SK-N-SH treated with all-trans-retinoic acid at 6 μM for 48 hours (cell line): Measurements from ENCODE around the gene MKRN1.

ENCODE experiments used
- BACH2 ChIP-seq: fragments of 250-450 bp; sonication (Bioruptor Pico); IDR thresholded peaks from 2 replicates; pipeline ENCODE4 v1.9.0; 2021; ENCODE audit warnings: mild to moderate bottlenecking, borderline replicate concordance
- PATZ1 ChIP-seq: fragments of 250-450 bp; sonication (Bioruptor Pico); IDR thresholded peaks from 2 replicates; pipeline ENCODE4 v1.8.0; 2020; ENCODE audit warnings: mild to moderate bottlenecking, moderate library complexity, borderline replicate concordance
- ZFP3 ChIP-seq: fragments of 250-450 bp; sonication (Bioruptor Pico); IDR thresholded peaks from 2 replicates; pipeline ENCODE4 v1.5.0; 2020; ENCODE audit warnings: mild to moderate bottlenecking, moderate library complexity
- ZNF565 ChIP-seq: fragments of 450-650 bp; formaldehyde crosslinking; conservative IDR thresholded peaks from 2 replicates; pipeline ENCODE4 v1.5.0; 2020; ENCODE audit warnings: low read depth, mild to moderate bottlenecking, moderate library complexity
- TF ChIP-seq, protein P1 (sequence below): fragments of 250-450 bp; sonication (Bioruptor Pico); IDR thresholded peaks from 2 replicates; pipeline ENCODE4 v1.5.1; 2020; ENCODE audit warnings: low read depth, mild to moderate bottlenecking, moderate library complexity

- TF ChIP-seq ZNF565 (CRISPR knock-in tag) (no peak), ZFP3 (CRISPR knock-in tag) (no peak), PATZ1 (no peak), BACH2 (CRISPR knock-in tag) (no peak)
- TF ChIP-seq, protein P1, sequence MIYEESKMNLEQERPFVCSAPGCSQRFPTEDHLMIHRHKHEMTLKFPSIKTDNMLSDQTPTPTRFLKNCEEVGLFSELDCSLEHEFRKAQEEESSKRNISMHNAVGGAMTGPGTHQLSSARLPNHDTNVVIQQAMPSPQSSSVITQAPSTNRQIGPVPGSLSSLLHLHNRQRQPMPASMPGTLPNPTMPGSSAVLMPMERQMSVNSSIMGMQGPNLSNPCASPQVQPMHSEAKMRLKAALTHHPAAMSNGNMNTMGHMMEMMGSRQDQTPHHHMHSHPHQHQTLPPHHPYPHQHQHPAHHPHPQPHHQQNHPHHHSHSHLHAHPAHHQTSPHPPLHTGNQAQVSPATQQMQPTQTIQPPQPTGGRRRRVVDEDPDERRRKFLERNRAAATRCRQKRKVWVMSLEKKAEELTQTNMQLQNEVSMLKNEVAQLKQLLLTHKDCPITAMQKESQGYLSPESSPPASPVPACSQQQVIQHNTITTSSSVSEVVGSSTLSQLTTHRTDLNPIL (CRISPR knock-in tag): no peak
Observed at GRCh38 chr7:140435252-140435895, 43.9 kb downstream of the MKRN1 start.
